Measurements from ENCODE around the gene FLNB.

Gene FLNB

DNA sequence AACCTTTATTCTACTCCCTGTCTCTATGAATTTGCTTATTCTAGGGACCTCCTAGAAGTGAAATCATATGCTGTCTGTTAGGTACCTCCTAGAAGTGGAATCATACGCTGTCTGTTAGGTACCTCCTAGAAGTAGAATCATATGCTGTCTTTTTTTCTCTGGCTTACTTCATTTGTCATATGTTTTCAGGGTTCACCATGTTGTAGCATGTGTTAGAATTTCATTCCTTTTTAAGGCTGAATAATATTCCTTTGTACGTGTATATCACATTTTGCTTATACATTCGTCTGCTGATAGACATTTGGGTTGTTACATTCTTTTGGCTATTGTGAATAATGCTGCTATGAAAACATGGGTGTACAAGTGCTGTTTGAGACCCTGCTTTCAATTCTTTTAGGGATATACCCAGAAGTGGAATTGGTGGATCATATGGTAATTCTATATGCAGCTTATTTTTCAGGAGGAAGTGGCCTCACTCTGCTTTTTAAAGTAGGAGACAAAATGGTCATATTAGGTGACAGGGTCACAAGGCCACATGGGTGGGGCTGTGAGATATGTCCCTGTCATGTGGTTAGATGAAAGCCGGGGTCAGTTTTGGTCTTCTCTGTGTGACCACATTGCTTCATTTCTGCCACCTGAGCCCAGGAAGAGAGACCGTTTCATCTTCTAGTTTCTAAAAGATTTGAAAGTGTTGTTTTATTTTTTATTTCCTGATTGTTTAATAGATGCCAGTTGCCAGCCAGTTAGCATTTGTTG, 76.7 kb downstream of the FLNB start:
- DNase-seq = no peak

DNA sequence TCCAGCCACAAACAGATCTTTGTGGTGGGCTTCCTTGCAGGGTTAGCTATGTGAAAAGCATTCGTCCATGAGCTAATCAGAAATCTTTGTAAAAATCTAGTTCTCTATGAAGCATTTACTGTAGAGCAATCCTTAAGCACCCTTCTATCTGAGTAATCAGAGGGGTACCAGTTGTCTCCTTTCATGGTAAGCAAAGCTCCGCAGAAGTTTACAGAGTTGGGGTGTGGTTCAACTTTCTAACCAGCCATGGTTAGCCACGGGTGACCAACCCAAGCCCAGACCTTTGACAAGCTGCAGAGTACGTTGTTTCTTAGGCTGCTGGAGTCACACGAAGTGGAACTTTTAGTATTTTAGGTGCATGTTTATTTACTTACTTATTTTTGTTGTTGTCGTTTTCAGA, 77.4 kb downstream of the FLNB start:
- DNase-seq = no peak

DNA sequence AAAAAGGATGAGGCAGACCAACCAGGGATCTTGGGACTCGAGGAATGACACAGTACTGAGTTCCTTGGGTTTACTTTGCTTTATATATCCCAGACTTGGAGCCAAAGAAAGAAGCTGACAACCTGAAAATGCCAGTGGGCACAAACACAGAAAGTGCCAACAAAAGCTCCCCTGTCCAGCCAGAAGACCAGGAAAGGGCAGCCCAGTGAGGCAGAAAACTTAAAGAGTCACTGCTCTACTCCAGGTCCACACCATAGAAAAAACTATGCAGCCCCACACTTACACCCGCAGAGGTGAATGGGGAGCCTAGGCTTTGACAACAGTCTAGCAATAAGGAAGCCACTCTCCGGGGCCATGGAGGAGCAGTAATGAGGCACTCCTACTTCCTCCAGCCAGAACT, 80.3 kb downstream of the FLNB start:
- DNase-seq = no peak

GRCh38 chr3:58090351-58090750, 82.1 kb downstream of the FLNB start:
- DNase-seq = no peak

- peak; percentile 31 for DNase-seq
Measured at GRCh38 chr3:58092521-58092920, 84.3 kb downstream of the FLNB start.

- no peak for DNase-seq
Measured at GRCh38 chr3:58093574-58094195, 85.5 kb downstream of the FLNB start.

- DNase-seq = no peak
Measured at GRCh38 chr3:58094657-58095056, 86.4 kb downstream of the FLNB start.

DNA sequence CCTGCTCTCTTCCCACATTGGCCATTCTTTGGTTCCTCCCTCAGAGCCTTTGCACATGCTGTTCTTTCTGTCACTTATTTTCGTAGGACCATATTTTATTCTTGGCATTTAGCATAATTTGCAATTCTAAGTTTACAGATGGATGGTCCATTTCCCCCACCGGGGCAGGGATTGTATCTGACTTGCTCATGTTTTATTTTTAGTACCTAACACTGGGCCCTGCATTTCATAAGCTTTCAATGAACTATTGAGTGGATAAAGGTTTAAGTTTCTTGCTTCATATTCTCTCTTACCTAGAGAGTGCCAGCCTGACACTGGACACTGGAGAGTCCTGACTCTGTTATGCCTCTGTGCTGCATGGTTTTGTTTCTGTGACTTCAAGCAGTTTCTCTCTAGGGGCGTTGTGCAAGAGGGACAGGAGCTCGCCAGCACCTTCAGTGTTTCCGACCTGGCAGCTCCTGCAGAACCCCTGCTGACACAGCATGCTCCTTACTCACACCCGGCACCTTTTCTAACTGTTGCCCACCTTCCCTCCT, 87.4 kb downstream of the FLNB start:
- no peak for DNase-seq

GRCh38 chr3:58098531-58098930, 90.3 kb downstream of the FLNB start:
- no peak for DNase-seq

GRCh38 chr3:58099865-58100264, 91.6 kb downstream of the FLNB start:
- DNase-seq = no peak

GRCh38 chr3:58101499-58102389, 93.5 kb downstream of the FLNB start:
- DNase-seq = no peak

GRCh38 chr3:58102390-58102750, 94.1 kb downstream of the FLNB start:
- DNase-seq = no peak

- DNase-seq = no peak
Measured at GRCh38 chr3:58102976-58103451, 94.8 kb downstream of the FLNB start.

DNA sequence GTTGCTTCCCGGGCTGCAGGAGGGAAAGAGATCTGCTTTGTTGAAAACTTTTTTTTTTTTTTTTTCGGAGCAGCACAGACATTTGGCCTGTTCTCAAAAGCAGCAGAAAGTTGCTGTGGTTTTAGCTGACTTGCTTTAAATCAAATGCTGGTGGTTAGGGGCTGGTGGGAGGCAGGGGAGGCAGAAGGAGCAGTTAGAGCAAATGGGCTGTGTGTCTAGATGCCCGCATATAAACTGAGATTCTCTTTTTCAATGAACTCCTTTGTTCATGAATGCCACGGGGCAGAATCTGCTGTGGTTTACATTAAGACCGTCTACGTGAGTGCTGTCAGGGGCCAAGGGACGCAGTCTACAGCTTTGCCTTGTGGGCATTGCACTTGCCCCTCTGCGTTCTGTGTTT, 95.9 kb downstream of the FLNB start:
- DNase-seq = no peak

GRCh38 chr3:58104712-58105111, 96.5 kb downstream of the FLNB start:
- DNase-seq = peak; percentile 5

- no peak for DNase-seq
Measured at GRCh38 chr3:58105196-58105595, 97.0 kb downstream of the FLNB start.

GRCh38 chr3:58106061-58106460, 97.8 kb downstream of the FLNB start:
- DNase-seq = no peak

DNA sequence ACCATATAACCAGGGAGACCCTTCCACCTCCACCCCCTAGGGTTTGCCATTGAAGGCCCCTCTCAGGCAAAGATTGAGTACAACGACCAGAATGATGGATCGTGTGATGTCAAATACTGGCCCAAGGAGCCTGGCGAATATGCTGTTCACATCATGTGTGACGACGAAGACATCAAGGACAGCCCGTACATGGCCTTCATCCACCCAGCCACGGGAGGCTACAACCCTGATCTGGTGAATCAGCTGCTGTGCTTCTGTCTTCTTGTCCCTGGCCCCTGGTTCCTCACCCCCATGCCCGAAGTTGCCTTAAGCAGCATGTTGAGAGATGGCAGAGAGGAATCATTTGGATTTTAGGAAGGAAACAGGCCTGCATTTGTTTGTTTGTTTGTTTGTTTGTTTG, 98.4 kb downstream of the FLNB start:
- DNase-seq = no peak

DNA sequence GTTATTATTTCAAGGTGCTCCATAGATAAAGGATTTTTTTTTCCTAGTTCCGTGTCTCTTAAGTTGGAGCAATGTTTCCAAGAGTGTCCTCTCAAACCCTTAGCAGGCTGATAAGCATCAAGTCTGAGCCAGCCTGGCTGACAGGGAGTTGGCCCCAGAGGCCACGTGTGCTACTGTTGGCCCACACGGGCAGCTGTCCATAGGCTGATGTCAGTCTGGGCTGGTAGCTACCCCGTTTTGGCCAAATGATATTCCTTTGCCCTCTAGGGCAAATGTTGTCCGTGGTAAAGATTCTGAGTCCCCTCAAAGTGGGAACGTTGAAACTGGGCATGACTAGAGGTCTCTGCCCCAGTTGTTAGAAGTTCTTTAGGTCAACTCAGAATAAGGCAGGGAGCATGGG, 99.4 kb downstream of the FLNB start:
- no peak for DNase-seq

- DNase-seq = no peak
Measured at GRCh38 chr3:58109752-58110151, 101.5 kb downstream of the FLNB start.

DNA sequence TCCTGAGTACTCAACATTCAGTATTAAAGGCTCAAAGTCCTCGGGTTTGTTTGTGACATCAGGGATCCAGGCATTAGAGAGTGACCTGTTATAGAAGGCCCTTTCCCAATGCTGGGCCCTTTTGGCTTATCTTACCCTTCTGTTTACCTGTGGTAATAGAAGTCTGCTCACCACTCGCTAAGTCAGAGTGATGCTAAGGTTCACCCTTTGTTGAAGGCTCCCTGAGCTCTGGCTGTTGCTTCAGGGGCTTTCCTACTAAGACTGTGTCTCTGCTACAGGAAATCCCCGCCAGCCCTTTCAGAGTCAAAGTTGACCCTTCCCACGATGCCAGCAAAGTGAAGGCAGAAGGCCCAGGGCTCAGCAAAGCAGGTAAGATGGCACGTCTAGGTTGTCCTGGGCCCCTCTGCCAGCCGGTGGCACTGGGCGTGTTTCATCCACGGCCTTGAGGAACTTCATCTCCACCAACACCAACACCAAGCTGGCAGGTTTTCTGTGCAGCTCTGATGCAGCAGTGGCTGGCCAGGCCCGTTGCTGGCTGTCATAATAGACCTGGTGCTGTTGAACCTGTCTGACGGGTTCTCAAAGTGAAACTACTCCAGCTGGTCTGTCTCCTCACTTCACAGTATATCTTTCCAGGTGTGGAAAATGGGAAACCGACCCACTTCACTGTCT, 103.4 kb downstream of the FLNB start:
- DNase-seq = no peak

GRCh38 chr3:58112185-58112535, 103.9 kb downstream of the FLNB start:
- no peak for DNase-seq

DNA sequence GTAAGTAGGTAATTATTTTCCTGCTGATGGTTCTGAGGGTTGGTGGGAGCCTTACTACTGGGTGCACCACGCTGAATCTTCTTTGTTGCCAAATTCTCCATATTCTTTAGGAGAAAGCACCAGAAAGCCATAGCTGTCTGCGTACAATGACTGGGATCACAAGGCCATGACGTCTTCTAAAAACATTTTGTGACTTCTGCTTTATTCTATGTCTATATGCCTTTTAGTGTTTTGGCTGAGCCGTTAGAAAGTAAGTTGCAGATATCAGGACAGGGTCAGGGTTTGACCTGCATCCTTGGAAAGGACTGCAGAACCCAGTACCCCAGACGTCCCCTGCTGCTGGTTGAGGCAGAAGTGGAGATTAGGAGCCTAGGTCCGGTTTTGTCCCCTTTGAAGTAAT, 107.0 kb downstream of the FLNB start:
- DNase-seq = no peak
